Stimulated activated CD4-positive, alpha-beta T cell treated with anti-CD3 and anti-CD28 coated beads, Interleukin-4, amount 100 ng/mL, for 4 hours (primary cell): Measurements from ENCODE around the gene MORN1.

Experiments used
- DNase-seq, 2 experiments: peaks; one replicate each; pipeline ENCODE4 v3.0.0-alpha.2; 2020

The MORN1 gene

DNA sequence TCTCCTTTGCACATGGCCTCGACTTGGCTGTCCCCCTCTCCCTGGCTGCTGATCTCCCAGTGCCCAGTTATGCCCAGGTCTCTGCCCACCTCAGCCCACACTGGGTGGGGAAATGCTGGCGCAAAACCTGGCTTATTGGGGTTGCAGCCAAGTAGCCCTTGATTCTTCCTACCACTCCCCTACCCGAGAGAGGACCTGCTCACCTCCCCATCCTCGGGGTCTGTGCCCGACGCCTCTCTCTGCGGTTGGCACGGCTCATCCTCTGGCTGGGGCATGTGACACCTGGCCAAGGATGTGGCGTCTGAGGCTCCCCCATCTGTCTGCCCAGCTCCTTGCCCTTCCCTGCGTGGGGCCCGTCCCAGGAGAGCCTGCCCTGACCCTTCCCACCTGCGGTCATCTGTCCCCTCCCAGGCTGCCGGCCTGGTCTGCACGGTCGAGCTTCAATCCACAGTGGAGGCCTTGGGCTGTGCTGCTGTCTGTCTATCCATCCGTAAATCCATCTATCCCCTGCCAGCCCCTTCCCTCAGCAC is 27.5 kb upstream of the MORN1 start:
- no peak for DNase-seq

DNA sequence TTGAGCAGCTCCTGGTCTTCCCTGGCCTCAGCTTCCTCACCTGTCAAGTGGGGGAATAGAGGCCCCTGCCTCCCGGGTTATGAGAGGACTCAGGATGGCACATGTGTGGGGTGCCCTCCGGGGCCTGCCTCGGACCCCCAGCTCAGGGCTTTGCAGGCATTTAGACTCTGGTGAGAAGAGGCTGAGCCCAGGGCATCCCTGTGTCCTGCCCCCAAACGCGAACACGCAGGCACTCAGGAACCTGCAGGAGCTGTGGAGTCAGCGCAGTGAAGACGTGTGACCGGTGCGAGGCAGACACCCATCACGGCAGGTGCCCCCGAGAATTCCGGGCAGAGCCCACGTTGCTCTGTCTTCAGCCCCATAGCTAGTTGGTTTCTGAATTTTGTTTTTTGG is 26.5 kb upstream of the MORN1 start:
- DNase-seq, result no peak

DNA sequence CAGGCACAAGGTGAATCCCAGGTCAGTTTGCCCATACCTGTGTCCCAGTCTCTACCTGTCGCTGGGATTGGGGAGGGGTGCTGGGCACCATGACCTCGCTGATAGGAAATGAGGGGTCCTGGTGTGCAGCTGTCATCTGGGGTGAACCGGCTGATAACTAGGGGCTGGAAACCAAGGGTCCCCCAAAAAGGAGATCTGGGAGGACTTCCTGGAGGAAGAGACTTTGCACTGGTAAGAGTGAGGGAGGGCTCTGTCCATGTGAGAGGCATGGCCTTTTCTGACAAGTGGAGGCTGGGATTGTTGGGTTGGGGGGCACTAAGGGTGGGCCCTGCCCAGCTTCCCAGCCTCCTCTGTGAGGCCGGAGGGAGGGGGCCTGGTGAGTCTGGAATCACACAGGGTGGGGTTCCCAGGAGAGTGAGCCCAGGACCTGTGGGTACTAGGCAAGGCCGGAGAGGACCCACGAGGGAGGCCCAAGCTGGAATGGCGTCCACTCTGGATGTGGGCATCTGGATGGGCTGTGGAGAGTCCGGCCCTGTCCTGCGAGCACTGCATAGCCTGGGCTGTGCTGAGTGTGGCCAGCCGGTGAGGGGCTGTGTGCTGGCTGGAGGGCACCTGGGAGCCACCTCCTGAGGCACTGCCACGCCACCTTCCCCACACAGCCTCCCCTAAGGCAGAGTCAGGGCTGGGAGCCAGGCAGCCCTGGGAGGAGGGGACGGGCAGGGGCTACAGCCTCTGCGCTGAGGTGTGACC is 25.9 kb upstream of the MORN1 start:
- no peak for DNase-seq

- DNase-seq, result peak in 1 of 2 experiments; percentile 31
These were observed 25.0 kb upstream of the MORN1 start for GRCh38 chr1:2416403-2416802.

GRCh38 chr1:2415801-2416208 is 24.5 kb upstream of the MORN1 start:
- peak; percentile 22 to 36 for DNase-seq

DNA sequence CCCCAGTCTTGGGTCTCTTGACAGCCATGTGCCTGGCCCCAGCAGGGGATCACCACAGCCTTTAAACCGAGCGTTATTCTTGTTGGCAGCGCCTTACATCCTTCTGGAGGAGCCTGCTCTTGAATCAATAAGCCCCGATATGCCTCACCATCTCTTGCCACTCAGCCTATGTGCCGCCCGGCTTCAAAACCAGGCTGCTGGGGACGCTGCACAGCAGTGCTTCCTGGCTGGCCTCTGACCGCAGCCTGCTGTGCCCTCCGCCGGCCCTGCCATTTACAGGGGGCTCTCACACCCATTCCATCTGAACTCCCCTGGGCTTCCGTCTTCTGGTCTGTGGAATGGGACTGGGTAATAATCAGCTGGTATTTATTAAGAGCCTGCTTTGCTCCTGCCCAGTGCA is 24.0 kb upstream of the MORN1 start:
- DNase-seq, result no peak

DNA sequence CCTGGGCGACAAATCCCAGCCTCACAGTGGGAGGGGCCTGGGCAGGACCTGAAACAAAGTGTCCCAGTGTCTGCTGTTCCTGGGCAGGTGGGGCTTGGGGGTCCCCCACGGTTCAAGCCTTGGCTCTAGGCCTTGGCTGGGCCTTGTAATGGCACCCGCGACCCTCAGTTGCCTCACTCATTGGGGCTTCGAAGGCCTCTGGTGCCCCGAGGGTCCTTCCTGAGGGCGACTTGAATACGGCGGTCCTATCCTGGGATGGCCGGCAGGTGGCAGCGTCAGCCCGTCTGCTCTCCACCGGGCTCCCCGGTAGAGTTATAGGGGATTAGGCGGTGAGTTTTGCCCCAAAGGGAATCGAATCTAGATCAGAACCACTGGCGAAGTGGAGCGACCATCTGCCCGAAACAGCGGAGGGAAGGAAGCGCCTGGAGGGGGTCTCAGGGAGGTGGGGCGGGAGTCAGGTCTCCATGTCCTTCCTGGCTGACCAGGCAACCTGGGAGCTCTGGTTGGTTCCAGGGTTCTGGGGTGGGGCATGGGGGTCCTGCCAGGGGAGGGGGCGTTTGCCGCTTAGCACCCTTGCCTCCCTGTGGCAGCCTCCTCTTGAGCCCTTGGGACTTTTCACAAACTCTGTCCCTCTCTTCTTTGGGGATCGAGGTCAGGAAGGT is 23.1 kb upstream of the MORN1 start:
- peak; percentile 77 to 78 for DNase-seq

GRCh38 chr1:2413495-2414296 is 22.3 kb upstream of the MORN1 start:
- peak in 1 of 2 experiments; percentile 22 for DNase-seq

- DNase-seq, result peak in 1 of 2 experiments; percentile 4
These were observed 21.6 kb upstream of the MORN1 start for GRCh38 chr1:2412773-2413494.

DNA sequence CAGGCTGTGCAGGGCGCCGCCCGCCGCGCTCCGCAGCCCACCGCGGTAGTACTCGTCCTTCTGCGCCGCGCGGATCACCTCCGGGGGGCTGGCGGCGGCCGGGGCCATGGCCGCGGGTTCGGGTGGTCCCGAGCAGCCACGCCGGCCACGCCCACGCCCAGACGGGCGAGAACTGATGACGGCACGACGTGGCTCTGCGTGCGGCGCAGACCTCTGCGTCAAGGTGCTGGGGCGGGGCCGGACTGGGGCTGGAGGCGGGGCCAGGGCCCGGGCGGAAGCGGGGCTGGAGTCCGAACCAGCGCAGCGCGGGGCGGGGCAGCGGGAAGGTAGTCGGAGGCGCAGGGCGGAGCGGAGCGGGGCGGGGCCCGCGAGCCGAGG is 21.0 kb upstream of the MORN1 start, which contains the start of gene PEX10:
TSS of gene PEX10 (minus strand) at position 170 of the 378 bp plus-strand sequence. CDS start at position 108, 62 bp downstream.
- peak; percentile 98 to 99 for DNase-seq

- DNase-seq, result no peak
These were observed 20.5 kb upstream of the MORN1 start for GRCh38 chr1:2411801-2412394.

GRCh38 chr1:2409745-2410144 is 18.4 kb upstream of the MORN1 start:
- no peak for DNase-seq

DNA sequence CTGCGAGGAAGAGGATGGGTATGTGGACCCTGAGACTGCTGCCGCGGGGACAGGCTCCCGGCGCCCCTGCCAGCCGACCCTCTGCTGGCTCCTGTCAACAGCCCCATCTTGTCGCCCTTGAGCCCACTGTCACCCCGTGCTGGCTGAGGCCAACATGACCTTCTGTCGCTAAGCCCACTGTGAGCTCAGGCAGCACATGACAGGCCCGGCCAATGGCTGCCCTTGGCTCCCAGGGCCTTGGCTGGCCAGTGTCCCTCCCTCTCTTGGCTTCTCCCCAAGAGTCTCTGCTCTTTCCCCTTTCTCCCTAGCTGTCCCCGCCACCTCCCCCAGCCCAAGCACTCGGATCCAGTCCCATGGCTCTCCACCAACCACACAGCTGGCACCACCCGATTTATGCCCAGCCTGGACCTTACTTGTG is 17.5 kb upstream of the MORN1 start:
- no peak for DNase-seq

GRCh38 chr1:2408456-2408855 is 17.1 kb upstream of the MORN1 start:
- no peak for DNase-seq

GRCh38 chr1:2407991-2408275 is 16.6 kb upstream of the MORN1 start:
- DNase-seq, result no peak

- DNase-seq, result no peak
These were observed 16.0 kb upstream of the MORN1 start for GRCh38 chr1:2407166-2407990.

GRCh38 chr1:2406451-2407041 is 15.2 kb upstream of the MORN1 start:
- DNase-seq, result no peak

DNA sequence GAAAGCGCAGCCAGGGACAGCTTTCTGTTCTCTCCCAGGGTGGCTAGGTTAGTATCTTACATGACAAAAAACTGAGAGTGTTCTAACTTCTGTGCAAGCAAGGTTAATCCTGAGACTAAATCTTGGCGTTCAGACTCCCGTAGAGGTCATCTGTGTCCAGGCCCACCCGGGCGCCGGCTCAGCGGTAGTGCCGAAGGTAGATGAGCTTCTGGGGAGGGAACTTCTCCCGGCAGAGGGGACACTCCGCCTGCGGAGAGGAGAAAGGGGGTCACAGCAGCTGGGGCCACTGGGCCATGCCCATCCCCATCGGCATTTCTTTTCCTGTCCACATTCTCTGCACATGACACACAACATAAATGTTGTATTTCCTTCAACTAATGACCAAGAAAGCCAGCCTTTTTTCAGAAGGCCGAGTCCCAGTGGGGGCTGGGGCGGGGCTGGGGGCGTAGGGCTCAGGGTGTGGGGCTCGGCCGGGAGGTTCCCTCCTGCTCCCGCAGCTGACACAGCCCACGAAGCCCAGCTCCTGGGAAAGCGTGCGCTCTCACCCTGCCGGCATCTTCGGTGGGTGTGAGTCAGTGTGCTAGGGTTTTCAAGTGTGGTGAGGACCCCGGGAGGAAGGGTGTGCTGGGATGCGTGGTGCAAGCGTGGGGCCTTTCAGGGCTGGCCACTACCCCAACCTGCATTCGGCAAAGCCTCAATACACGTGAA is 14.4 kb upstream of the MORN1 start:
- DNase-seq, result no peak

DNA sequence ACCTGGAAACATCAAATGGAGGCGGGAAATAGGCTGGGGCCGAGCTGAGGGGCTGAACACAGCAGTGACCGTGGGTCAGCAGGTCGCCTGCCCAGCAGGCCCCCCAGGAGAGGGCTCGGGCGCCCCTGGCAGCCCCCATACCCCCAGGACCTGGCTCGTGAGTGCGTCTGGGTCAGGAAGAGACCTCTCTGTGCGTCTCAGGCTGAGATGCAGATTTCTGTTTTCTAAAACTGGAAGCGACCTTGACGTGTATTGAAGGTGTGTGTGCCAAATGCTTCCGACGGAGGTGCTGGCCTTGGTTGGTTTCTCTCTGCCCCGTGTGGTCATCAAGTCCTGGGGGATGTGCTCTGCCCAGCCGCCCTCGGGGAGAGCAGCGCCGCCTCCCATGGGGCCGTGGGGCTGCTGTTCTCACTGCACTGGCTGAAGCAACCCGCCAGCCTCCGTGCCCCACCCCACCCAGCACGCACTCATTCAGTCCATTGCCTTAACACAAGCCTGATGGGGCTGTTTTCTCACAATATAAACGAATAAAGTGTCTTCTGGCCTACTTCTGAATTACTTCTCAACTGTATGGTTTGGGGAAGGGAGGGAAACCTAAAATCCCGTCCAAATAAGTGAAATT is 13.6 kb upstream of the MORN1 start:
- no peak for DNase-seq
